ENCODE results near the gene TMEM132D.

DNA sequence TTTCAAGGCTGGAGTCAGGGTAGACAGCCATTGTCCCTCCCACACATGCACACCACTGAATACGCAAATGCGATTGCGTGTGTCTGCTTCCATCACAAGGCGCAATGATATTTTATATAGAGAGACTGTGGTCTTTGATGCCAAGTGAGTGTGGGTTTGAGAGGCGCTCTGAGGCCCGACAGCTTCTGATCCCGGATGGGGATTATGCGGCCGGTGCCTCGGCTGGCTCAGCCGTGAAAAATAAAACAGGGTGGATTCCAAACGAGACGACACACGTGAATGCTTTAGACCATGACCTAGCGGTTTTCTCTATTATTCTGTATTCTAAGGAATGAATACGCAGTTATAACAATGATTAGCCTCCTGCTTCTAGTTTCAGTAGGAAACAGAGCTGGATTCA lies 72.5 kb downstream of the TMEM132D start:
- TF ChIP-seq EP300 (conservative IDR thresholded peaks at IDR 0.05; ENCODE audit: poor library complexity, severe bottlenecking) (no peak), POLR2AphosphoS5 (IDR thresholded peaks at IDR 0.05) (no peak)

Data from neural cell (in vitro differentiated cells).